PFSK-1 (cell line): Measurements from ENCODE around the gene POLA1.

Source experiments
- FOXP2 ChIP-seq: optimal IDR thresholded peaks from 2 replicates; pipeline ENCODE3; 2011; ENCODE audit warnings: borderline replicate concordance, control low read depth, inconsistent platforms; ENCODE audit not compliant: insufficient read depth; ENCODE audit errors: extremely low read length, extremely low read depth
- POLR2AphosphoS5 ChIP-seq: IDR thresholded peaks from 2 replicates; pipeline ENCODE4 v1.6.1; 2012; ENCODE audit warnings: low read depth, mild to moderate bottlenecking, control low read depth, low read length, moderate library complexity
- REST ChIP-seq, 2 experiments: IDR thresholded peaks; 2 replicates each; pipeline versions ENCODE4 v1.6.1 to v1.8.0; 2011 to 2012; ENCODE audit warnings: low read depth in 2 of 2, low read length in 2 of 2, control low read depth in 1 of 2, inconsistent platforms in 1 of 2, mild to moderate bottlenecking in 1 of 2, moderate library complexity in 1 of 2; ENCODE audit not compliant: insufficient read depth in 1 of 2
- SIN3A ChIP-seq: IDR thresholded peaks from 2 replicates; pipeline ENCODE4 v1.6.1; 2012; ENCODE audit warnings: mild to moderate bottlenecking, low read length, moderate library complexity, borderline replicate concordance; ENCODE audit not compliant: insufficient read depth
- TAF1 ChIP-seq: IDR thresholded peaks from 2 replicates; pipeline ENCODE4 v1.6.1; 2012; ENCODE audit warnings: low read length, control low read depth, borderline replicate concordance; ENCODE audit not compliant: insufficient read depth

Gene POLA1

GRCh38 chrX:25026576-25026975, 332.9 kb downstream of the POLA1 start:
- no peak for TF ChIP-seq TAF1
- TF ChIP-seq FOXP2 = no peak
- TF ChIP-seq SIN3A = no peak
- TF ChIP-seq REST (IDR thresholded peaks at IDR 0.05; ENCODE audit: insufficient read depth in 1 of 2, low read depth in 2 of 2, low read length in 2 of 2) = no peak

- TF ChIP-seq REST (IDR thresholded peaks at IDR 0.05; ENCODE audit: insufficient read depth in 1 of 2, low read depth in 2 of 2, low read length in 2 of 2) (no peak), FOXP2 (no peak), SIN3A (no peak), POLR2AphosphoS5 (no peak), TAF1 (no peak)
Observed at GRCh38 chrX:25028726-25029125, 335.0 kb downstream of the POLA1 start.

GRCh38 chrX:25029288-25029825, 335.6 kb downstream of the POLA1 start:
- TF ChIP-seq SIN3A = no peak
- TF ChIP-seq TAF1 = no peak
- no peak for TF ChIP-seq FOXP2
- no peak for TF ChIP-seq REST (IDR thresholded peaks at IDR 0.05; ENCODE audit: insufficient read depth in 1 of 2, low read depth in 2 of 2, low read length in 2 of 2)
- TF ChIP-seq POLR2AphosphoS5 = no peak

- TF ChIP-seq REST (IDR thresholded peaks at IDR 0.05; ENCODE audit: insufficient read depth in 1 of 2, low read depth in 2 of 2, low read length in 2 of 2) (no peak), FOXP2 (no peak), SIN3A (no peak), POLR2AphosphoS5 (no peak), TAF1 (no peak)
Observed at GRCh38 chrX:25034889-25035288, 341.2 kb downstream of the POLA1 start.

- no peak for TF ChIP-seq SIN3A
- TF ChIP-seq TAF1 = no peak
- TF ChIP-seq POLR2AphosphoS5 = no peak
- TF ChIP-seq FOXP2 = no peak
- TF ChIP-seq REST (IDR thresholded peaks at IDR 0.05; ENCODE audit: insufficient read depth in 1 of 2, low read depth in 2 of 2, low read length in 2 of 2) = no peak
Observed at GRCh38 chrX:25039036-25039435, 345.3 kb downstream of the POLA1 start.
